Liver (tissue), 9 donors: ENCODE data around the gene DES. TPM values are rescaled to one million over a fixed set of nuclear protein-coding genes. Genes with fewer than 3 reads are reported as not detected.

Experiments used
- DNase-seq: peaks from one replicate; pipeline ENCODE4 v3.0.0-alpha.2; 2017; ENCODE audit warnings: low spot score
- H3K27ac ChIP-seq, 2 donors: one replicate each; pipeline ENCODE4 v1.7.0; 2013; ENCODE audit warnings: inconsistent platforms in 2 of 2, low read length in 2 of 2, control low read depth in 1 of 2, low read depth in 1 of 2, mild to moderate bottlenecking in 1 of 2
- H3K27me3 ChIP-seq, 4 donors: one replicate each; pipeline versions ENCODE4 v1.6.1 to v1.7.0; 2013; ENCODE audit warnings: low read length in 3 of 4, inconsistent platforms in 1 of 4, mild to moderate bottlenecking in 1 of 4, moderate library complexity in 1 of 4; ENCODE audit not compliant: control insufficient read depth in 4 of 4, insufficient read depth in 4 of 4
- H3K36me3 ChIP-seq, 4 donors: one replicate each; pipeline versions ENCODE4 v1.6.1 to v1.7.0; 2013; ENCODE audit warnings: low read length in 3 of 4, mild to moderate bottlenecking in 3 of 4, low read depth in 1 of 4, moderate library complexity in 1 of 4; ENCODE audit not compliant: control insufficient read depth in 4 of 4, insufficient read depth in 3 of 4
- H3K4me1 ChIP-seq, 4 donors: one replicate each; pipeline versions ENCODE4 v1.6.1 to v1.7.0; 2013; ENCODE audit warnings: low read length in 3 of 4, mild to moderate bottlenecking in 3 of 4, moderate library complexity in 1 of 4; ENCODE audit not compliant: control insufficient read depth in 4 of 4, insufficient read depth in 4 of 4
- H3K4me3 ChIP-seq, 3 donors: one replicate each; pipeline versions ENCODE4 v1.6.1 to v1.7.0; 2013; ENCODE audit warnings: low read length in 3 of 3, control low read depth in 1 of 3, low read depth in 1 of 3, mild to moderate bottlenecking in 1 of 3
- H3K9ac ChIP-seq, 2 donors: one replicate each; pipeline ENCODE4 v1.7.0; 2013; ENCODE audit warnings: low read length in 2 of 2, mild to moderate bottlenecking in 2 of 2, moderate library complexity in 2 of 2, control low read depth in 1 of 2, low read depth in 1 of 2
- H3K9me3 ChIP-seq, 4 donors: one replicate each; pipeline versions ENCODE4 v1.6.1 to v1.7.0; 2013; ENCODE audit warnings: low read length in 3 of 4; ENCODE audit not compliant: control insufficient read depth in 4 of 4
- EGR1 ChIP-seq, 2 donors: IDR thresholded peaks; 2 replicates each; pipeline ENCODE4 v1.6.1; 2016 to 2018; ENCODE audit warnings: antibody characterized with exemption in 2 of 2, low read depth in 2 of 2
- FOXA1 ChIP-seq: IDR thresholded peaks from 2 replicates; pipeline ENCODE4 v1.6.1; 2016; ENCODE audit warnings: antibody characterized with exemption
- FOXA2 ChIP-seq: IDR thresholded peaks from 2 replicates; pipeline ENCODE4 v1.6.1; 2016; ENCODE audit warnings: antibody characterized with exemption
- GABPA ChIP-seq, 2 donors: IDR thresholded peaks in 1 of 2; conservative IDR thresholded peaks in 1 of 2; 2 replicates each; pipeline ENCODE4 v1.6.1; 2016; ENCODE audit warnings: antibody characterized with exemption in 2 of 2, mild to moderate bottlenecking in 1 of 2, moderate library complexity in 1 of 2
- HNF4G ChIP-seq: IDR thresholded peaks from 2 replicates; pipeline ENCODE4 v1.6.1; 2016; ENCODE audit warnings: antibody characterized with exemption
- JUND ChIP-seq, 2 donors: IDR thresholded peaks; 2 replicates each; pipeline ENCODE4 v1.6.1; 2016; ENCODE audit warnings: antibody characterized with exemption in 2 of 2
- RAD21 ChIP-seq, 2 donors: IDR thresholded peaks; 2 replicates each; pipeline ENCODE4 v1.6.1; 2016; ENCODE audit warnings: antibody characterized with exemption in 2 of 2, mild to moderate bottlenecking in 2 of 2
- RXRA ChIP-seq, 2 donors: IDR thresholded peaks; 2 replicates each; pipeline ENCODE4 v1.6.1; 2017 to 2018; ENCODE audit warnings: antibody characterized with exemption in 2 of 2, mild to moderate bottlenecking in 1 of 2
- SP1 ChIP-seq: IDR thresholded peaks from 2 replicates; pipeline ENCODE4 v1.6.1; 2018; ENCODE audit warnings: antibody characterized with exemption, mild to moderate bottlenecking
- YY1 ChIP-seq: IDR thresholded peaks from 2 replicates; pipeline ENCODE4 v1.6.1; 2016; ENCODE audit warnings: antibody characterized with exemption, mild to moderate bottlenecking
- WGBS: extraction: QIAGEN DNeasy Blood & Tissue Kit; methylation state at CpG from one replicate; pipeline ENCODE4 v1.1.7; 2013; 5-methylcytosine and 5-hydroxymethylcytosine counted together
- polyA plus RNA-seq, 2 donors: library from polyadenylated mRNA; stranded (reverse) in 1 of 2; unstranded in 1 of 2; fragments of 200-250 nt in 1 of 2; fragments of >200 nt in 1 of 2; fragmentation: Nextera tagmentation in 1 of 2; extraction: Ambion mirVana in 1 of 2; gene quantifications; one replicate each; pipeline versions ENCODE4 v1.2.1 to v1.2.3, GENCODE V29; 2013 to 2015
- total RNA-seq, 2 donors: library from RNA; depleted of rRNA; stranded (reverse); fragments of >200 nt; gene quantifications; one replicate each; pipeline ENCODE4 v1.2.3, GENCODE V29; 2014
- TF ChIP-seq, protein P1 (sequence below): IDR thresholded peaks from 2 replicates; pipeline ENCODE4 v1.6.1; 2016; ENCODE audit warnings: antibody characterized with exemption
- TF ChIP-seq, protein P2 (sequence below): fragments of 150-350 bp; IDR thresholded peaks from 2 replicates; pipeline ENCODE4 v1.5.1; 2017; ENCODE audit warnings: improper control_type of control experiment, low read depth, low read length; ENCODE audit not compliant: missing input control
- TF ChIP-seq, protein P3 (sequence below): IDR thresholded peaks from 2 replicates; pipeline ENCODE4 v1.6.1; 2016; ENCODE audit warnings: antibody characterized with exemption
- donor health status: healthy.
- donor health status: healthy.
- donor health status: healthy.
- donor health status: healthy.
- donor health status: healthy.

DES gene
- total and polyA plus RNA-seq, 4 donors = 0.15 to 50.0 (median 3.2) TPM

DNA sequence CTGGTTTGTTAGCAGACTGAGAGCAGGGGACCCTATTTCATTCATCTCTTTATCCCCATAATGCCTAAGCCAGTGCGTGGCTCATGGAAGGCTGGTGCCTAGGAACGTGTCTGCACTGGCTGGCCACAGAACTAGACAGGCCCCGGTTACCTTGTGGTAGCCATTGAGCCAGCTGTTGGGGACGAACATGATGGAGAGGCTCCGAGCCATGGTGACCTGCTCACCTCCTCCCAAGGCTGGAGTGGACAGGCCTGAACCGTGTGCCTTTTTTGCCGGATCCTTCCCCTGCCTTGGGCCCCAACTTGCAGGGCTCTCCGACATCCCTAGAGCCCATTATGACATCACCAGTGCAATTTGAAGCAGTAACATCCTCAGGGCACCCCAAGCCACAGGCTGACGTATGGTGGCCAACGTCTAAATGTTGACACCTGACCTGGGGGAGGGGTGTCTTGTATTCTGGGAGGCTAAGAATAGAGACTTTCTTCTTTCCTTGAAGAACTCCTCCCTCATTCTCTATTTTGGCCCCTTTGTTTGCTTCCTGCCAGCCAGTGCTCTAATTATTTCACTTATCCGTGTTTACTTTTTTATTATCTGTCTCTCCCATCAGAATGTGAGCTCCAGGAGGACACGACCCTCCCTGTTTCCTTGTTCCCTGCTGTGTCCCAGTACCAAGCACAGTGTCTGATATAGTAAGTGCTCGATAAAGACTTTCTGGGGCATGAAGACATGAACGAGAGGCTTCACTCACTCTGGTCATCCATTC is 18.3 kb upstream of the DES start:
- WGBS = 79% methylated on average over 14 of the region's 14 CpGs
- Histone ChIP-seq H3K9me3 (no peaks in the 10 kb centered on the region), H3K36me3 (no peaks in the 10 kb centered on the region), H3K9ac (no peak overlapping the region), H3K4me3 (no peak overlapping the region), H3K4me1 (peaks cover 0 to 12% (median 10%) of the 10 kb centered on the region in 4 donors), H3K27me3 (no peaks in the 10 kb centered on the region), H3K27ac (no peak overlapping the region)
- TF ChIP-seq YY1 = no peak
- TF ChIP-seq HNF4G = no peak
- TF ChIP-seq FOXA1 = no peak
- TF ChIP-seq, protein P1, sequence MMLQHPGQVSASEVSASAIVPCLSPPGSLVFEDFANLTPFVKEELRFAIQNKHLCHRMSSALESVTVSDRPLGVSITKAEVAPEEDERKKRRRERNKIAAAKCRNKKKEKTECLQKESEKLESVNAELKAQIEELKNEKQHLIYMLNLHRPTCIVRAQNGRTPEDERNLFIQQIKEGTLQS = no peak
- no peak for TF ChIP-seq JUND (IDR thresholded peaks at IDR 0.05)
- TF ChIP-seq, protein P2, sequence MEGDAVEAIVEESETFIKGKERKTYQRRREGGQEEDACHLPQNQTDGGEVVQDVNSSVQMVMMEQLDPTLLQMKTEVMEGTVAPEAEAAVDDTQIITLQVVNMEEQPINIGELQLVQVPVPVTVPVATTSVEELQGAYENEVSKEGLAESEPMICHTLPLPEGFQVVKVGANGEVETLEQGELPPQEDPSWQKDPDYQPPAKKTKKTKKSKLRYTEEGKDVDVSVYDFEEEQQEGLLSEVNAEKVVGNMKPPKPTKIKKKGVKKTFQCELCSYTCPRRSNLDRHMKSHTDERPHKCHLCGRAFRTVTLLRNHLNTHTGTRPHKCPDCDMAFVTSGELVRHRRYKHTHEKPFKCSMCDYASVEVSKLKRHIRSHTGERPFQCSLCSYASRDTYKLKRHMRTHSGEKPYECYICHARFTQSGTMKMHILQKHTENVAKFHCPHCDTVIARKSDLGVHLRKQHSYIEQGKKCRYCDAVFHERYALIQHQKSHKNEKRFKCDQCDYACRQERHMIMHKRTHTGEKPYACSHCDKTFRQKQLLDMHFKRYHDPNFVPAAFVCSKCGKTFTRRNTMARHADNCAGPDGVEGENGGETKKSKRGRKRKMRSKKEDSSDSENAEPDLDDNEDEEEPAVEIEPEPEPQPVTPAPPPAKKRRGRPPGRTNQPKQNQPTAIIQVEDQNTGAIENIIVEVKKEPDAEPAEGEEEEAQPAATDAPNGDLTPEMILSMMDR = no peak
- no peak for TF ChIP-seq RAD21 (IDR thresholded peaks at IDR 0.05)
- no peak for TF ChIP-seq RXRA (IDR thresholded peaks at IDR 0.05)
- TF ChIP-seq, protein P3, sequence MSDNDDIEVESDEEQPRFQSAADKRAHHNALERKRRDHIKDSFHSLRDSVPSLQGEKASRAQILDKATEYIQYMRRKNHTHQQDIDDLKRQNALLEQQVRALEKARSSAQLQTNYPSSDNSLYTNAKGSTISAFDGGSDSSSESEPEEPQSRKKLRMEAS = no peak
- TF ChIP-seq GABPA (IDR thresholded peaks at IDR 0.05 in 1 of 2, conservative IDR thresholded peaks at IDR 0.05 in 1 of 2) = no peak
- no peak for TF ChIP-seq FOXA2
- TF ChIP-seq SP1 = no peak
- TF ChIP-seq EGR1 (IDR thresholded peaks at IDR 0.05; ENCODE audit: low read depth in 2 of 2) = no peak
- no peak for DNase-seq

DNA sequence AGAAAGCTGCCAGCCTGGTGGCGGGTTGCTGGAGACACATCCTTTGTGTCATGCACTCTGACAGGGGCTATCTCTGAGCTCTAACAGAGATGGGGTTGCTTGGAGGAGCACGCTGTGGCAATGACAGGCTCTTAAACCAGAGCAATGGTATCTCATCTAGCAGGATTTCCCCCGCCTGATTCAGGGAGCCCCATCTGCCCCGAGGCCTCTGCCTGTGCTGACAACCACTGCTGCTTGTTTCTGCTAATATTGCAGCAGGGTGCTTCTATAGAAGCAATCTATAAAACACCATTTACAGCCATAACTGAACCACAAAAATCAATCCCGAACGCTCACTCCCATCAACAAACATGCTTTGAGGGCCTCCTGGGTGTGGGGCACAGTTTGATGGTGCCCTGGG is 17.6 kb upstream of the DES start:
- WGBS = 58% methylated on average over 6 of the region's 6 CpGs
- no peak overlapping the region for H3K27ac ChIP-seq
- TF ChIP-seq SP1 = no peak
- no peak for TF ChIP-seq YY1
- TF ChIP-seq EGR1 (IDR thresholded peaks at IDR 0.05; ENCODE audit: low read depth in 2 of 2) = no peak
- TF ChIP-seq, protein P1 = no peak
- no peak overlapping the region for H3K4me3 ChIP-seq
- no peaks in the 10 kb centered on the region for H3K27me3 ChIP-seq
- no peaks in the 10 kb centered on the region for H3K9me3 ChIP-seq
- H3K36me3 ChIP-seq = no peaks in the 10 kb centered on the region
- no peak for DNase-seq
- no peak overlapping the region for H3K9ac ChIP-seq
- peaks cover 0 to 12% (median 10%) of the 10 kb centered on the region in 4 donors for H3K4me1 ChIP-seq

DNA sequence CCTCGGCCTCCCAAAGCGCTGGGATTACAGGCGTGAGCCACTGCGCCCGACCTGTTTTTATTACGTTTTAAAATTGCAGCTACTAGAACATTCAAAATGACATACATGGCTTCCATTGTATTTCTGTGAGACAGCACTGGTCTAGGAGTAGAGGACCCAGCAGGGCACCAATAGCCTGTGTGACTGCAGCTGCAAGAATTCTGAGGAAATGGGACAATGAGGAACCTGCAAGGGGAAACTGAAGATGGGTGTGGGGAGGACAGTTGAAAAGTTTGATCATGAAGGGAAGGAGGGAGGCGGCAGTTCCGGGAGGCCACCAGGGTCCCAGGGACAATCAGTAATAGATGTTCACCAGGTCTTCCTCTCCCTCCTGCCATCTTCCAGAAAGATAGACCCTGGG is 16.6 kb upstream of the DES start:
- no peak overlapping the region for H3K9ac ChIP-seq
- no peak overlapping the region for H3K27ac ChIP-seq
- WGBS = 91% methylated on average over 8 of the region's 8 CpGs
- H3K4me3 ChIP-seq = no peak overlapping the region
- peaks cover 0 to 12% (median 10%) of the 10 kb centered on the region in 4 donors for H3K4me1 ChIP-seq
- no peaks in the 10 kb centered on the region for H3K27me3 ChIP-seq
- no peaks in the 10 kb centered on the region for H3K9me3 ChIP-seq
- no peaks in the 10 kb centered on the region for H3K36me3 ChIP-seq
- DNase-seq = no peak
- TF ChIP-seq RAD21 (IDR thresholded peaks at IDR 0.05) = no peak
- TF ChIP-seq EGR1 (IDR thresholded peaks at IDR 0.05; ENCODE audit: low read depth in 2 of 2) = no peak
- TF ChIP-seq HNF4G = no peak
